GM23248 (cell line): Measurements from ENCODE around the gene SLC36A2. TPM values are rescaled to one million over a fixed set of nuclear protein-coding genes. Genes with fewer than 3 reads are reported as not detected.
A peak's percentile ranks its signal among the peaks of the same experiment; 100 is the strongest.

Experiments used
- DNase-seq: peaks from one replicate; pipeline ENCODE4 v3.0.0-alpha.2; 2015
- H2AFZ ChIP-seq: fragments of 200-600 bp; sonication (generic); 2 replicates; pipeline ENCODE4 v1.6.1; 2016; ENCODE audit warnings: antibody characterized with exemption
- H3F3A ChIP-seq: fragments of 200-600 bp; sonication (generic); 2 replicates; pipeline ENCODE4 v1.6.1; 2016; ENCODE audit warnings: mild to moderate bottlenecking, antibody characterized with exemption, mixed run types; ENCODE audit not compliant: insufficient read depth
- H3K27ac ChIP-seq: fragments of 200-600 bp; sonication (generic); 2 replicates; pipeline ENCODE4 v1.5.1; 2016; ENCODE audit warnings: mild to moderate bottlenecking
- H3K27me3 ChIP-seq: fragments of 200-600 bp; sonication (generic); replicated peaks from 2 replicates; pipeline ENCODE4 v1.6.1; 2016; ENCODE audit warnings: mild to moderate bottlenecking; ENCODE audit not compliant: insufficient read depth
- H3K36me3 ChIP-seq: fragments of 200-600 bp; sonication (generic); 2 replicates; pipeline ENCODE4 v1.6.1; 2016; ENCODE audit warnings: low read depth, mild to moderate bottlenecking
- H3K4me1 ChIP-seq: fragments of 200-600 bp; sonication (generic); 2 replicates; pipeline ENCODE4 v1.6.1; 2016; ENCODE audit warnings: mild to moderate bottlenecking; ENCODE audit not compliant: insufficient read depth
- H3K4me2 ChIP-seq: fragments of 200-600 bp; sonication (generic); one replicate; pipeline ENCODE4 v1.6.1; 2016; ENCODE audit warnings: mild to moderate bottlenecking; ENCODE audit not compliant: unreplicated experiment
- H3K4me3 ChIP-seq: fragments of 200-600 bp; sonication (generic); 2 replicates; pipeline ENCODE4 v1.5.1; 2016; ENCODE audit warnings: mild to moderate bottlenecking
- H3K79me2 ChIP-seq: fragments of 200-600 bp; sonication (generic); 2 replicates; pipeline ENCODE4 v1.6.1; 2016; ENCODE audit warnings: mild to moderate bottlenecking; ENCODE audit not compliant: insufficient read depth
- H3K9ac ChIP-seq: fragments of 200-600 bp; sonication (generic); 2 replicates; pipeline ENCODE4 v1.6.1; 2016; ENCODE audit warnings: mild to moderate bottlenecking
- H3K9me2 ChIP-seq: fragments of 200-600 bp; sonication (generic); 2 replicates; pipeline ENCODE4 v1.6.1; 2016; ENCODE audit warnings: mixed run types, mild to moderate bottlenecking, moderate library complexity; ENCODE audit not compliant: insufficient read depth
- H3K9me3 ChIP-seq: fragments of 200-600 bp; sonication (generic); one replicate; pipeline ENCODE4 v1.6.1; 2017; ENCODE audit warnings: low read depth
- H4K20me1 ChIP-seq: fragments of 200-600 bp; sonication (generic); 2 replicates; pipeline ENCODE4 v1.6.0; 2016; ENCODE audit not compliant: insufficient read depth
- EZH2 ChIP-seq: fragments of 200-600 bp; sonication (generic); IDR thresholded peaks from 2 replicates; pipeline ENCODE4 v1.6.1; 2018; ENCODE audit warnings: antibody characterized with exemption, mild to moderate bottlenecking; ENCODE audit not compliant: insufficient read depth, poor library complexity, severe bottlenecking
- EZH2phosphoT487 ChIP-seq: fragments of 200-600 bp; sonication (generic); IDR thresholded peaks from 2 replicates; pipeline ENCODE4 v1.6.1; 2018; ENCODE audit warnings: antibody characterized with exemption, moderate library complexity, mild to moderate bottlenecking, low read depth; ENCODE audit not compliant: insufficient read depth
- WGBS, 2 experiments: methylation state at CpG; one replicate each; pipeline ENCODE4 v1.1.6; 2015 to 2017; ENCODE audit warnings: low lambda C conversion rate in 2 of 2, low coverage in 1 of 2; ENCODE audit errors: missing lambda C conversion rate in 2 of 2; 5-methylcytosine and 5-hydroxymethylcytosine counted together
- in situ Hi-C: fragments of 300-500 bp; cut with MboI; formaldehyde crosslinking; loops from 2 replicates; pipeline ENCODE4 v1.15.0; 2020
- polyA plus RNA-seq: library from polyadenylated mRNA; unstranded; fragments of >200 nt; fragmentation: Nextera tagmentation; extraction: Ambion mirVana; gene quantifications from 2 replicates; pipeline ENCODE4 v1.2.1, GENCODE V29; 2016
- total RNA-seq: library from RNA; depleted of rRNA; stranded (reverse); fragments of >200 nt; shearing (Covaris generic); gene quantifications from 2 replicates; pipeline ENCODE4 v1.2.3, GENCODE V29; 2014

SLC36A2 gene
- total and polyA plus RNA-seq, 2 experiments from 2014 or later = not detected

GRCh38 chr5:151363673-151364072 is 16.3 kb upstream of the SLC36A2 start:
- no peak overlapping the region for H2AFZ ChIP-seq
- no peak overlapping the region for H3K4me2 ChIP-seq
- H3K4me1 ChIP-seq = no peaks in the 10 kb centered on the region
- H3K9me2 ChIP-seq = no peaks in the 10 kb centered on the region
- no peaks in the 10 kb centered on the region for H3K9me3 ChIP-seq
- TF ChIP-seq EZH2phosphoT487 (no peak), EZH2 (no peak)
- no peaks in the 10 kb centered on the region for H3K36me3 ChIP-seq
- no peaks in the 10 kb centered on the region; the same call in 1 of the 2 replicates for H3K27me3 ChIP-seq
- H3F3A ChIP-seq = no peaks in the 10 kb centered on the region
- no peak for DNase-seq
- no peak overlapping the region for H3K9ac ChIP-seq
- H3K79me2 ChIP-seq = no peaks in the 10 kb centered on the region
- H3K4me3 ChIP-seq = no peak overlapping the region
- H4K20me1 ChIP-seq = no peaks in the 10 kb centered on the region
- H3K27ac ChIP-seq = no peak overlapping the region
- in situ Hi-C loops = no loop called here

- DNase-seq = no peak
- Histone ChIP-seq H3F3A (no peaks in the 10 kb centered on the region), H3K9me2 (no peaks in the 10 kb centered on the region), H3K9me3 (no peaks in the 10 kb centered on the region), H3K9ac (no peak overlapping the region), H3K79me2 (no peaks in the 10 kb centered on the region), H4K20me1 (no peaks in the 10 kb centered on the region), H2AFZ (no peak overlapping the region), H3K4me2 (no peak overlapping the region), H3K27ac (no peak overlapping the region), H3K27me3 (no peaks in the 10 kb centered on the region; the same call in 1 of the 2 replicates), H3K4me3 (no peak overlapping the region), H3K4me1 (no peaks in the 10 kb centered on the region), H3K36me3 (no peaks in the 10 kb centered on the region)
- TF ChIP-seq EZH2 = no peak
- no peak for TF ChIP-seq EZH2phosphoT487
- WGBS, 2 experiments = 23% methylated on average over 3 of the region's 3 CpGs
- in situ Hi-C loops = no loop called here
Measured at GRCh38 chr5:151362970-151363369, 15.6 kb upstream of the SLC36A2 start.

GRCh38 chr5:151359391-151359790 is 12.0 kb upstream of the SLC36A2 start:
- H2AFZ ChIP-seq = no peak overlapping the region
- in situ Hi-C loops = no loop called here
- H3K4me1 ChIP-seq = no peaks in the 10 kb centered on the region
- 1 to 5% methylated on average over 2 of the region's 2 CpGs for whole genome bisulfite sequencing, 2 experiments
- H3K27ac ChIP-seq = no peak overlapping the region
- TF ChIP-seq EZH2 (no peak), EZH2phosphoT487 (no peak)
- DNase-seq = no peak
- H3K9me3 ChIP-seq = no peaks in the 10 kb centered on the region
- H3K9me2 ChIP-seq = no peaks in the 10 kb centered on the region
- H3K79me2 ChIP-seq = no peaks in the 10 kb centered on the region
- no peaks in the 10 kb centered on the region; the same call in 1 of the 2 replicates for H3K27me3 ChIP-seq
- H3K4me2 ChIP-seq = no peak overlapping the region
- no peaks in the 10 kb centered on the region for H4K20me1 ChIP-seq
- H3K9ac ChIP-seq = no peak overlapping the region
- no peaks in the 10 kb centered on the region for H3K36me3 ChIP-seq
- no peaks in the 10 kb centered on the region for H3F3A ChIP-seq
- no peak overlapping the region for H3K4me3 ChIP-seq

GRCh38 chr5:151357792-151358191 is 10.4 kb upstream of the SLC36A2 start:
- Histone ChIP-seq H3K4me3 (no peak overlapping the region), H4K20me1 (no peaks in the 10 kb centered on the region), H3K9ac (no peak overlapping the region), H3K9me2 (no peaks in the 10 kb centered on the region), H3F3A (no peaks in the 10 kb centered on the region), H3K36me3 (no peaks in the 10 kb centered on the region), H2AFZ (no peak overlapping the region), H3K4me1 (no peaks in the 10 kb centered on the region), H3K27ac (no peak overlapping the region), H3K27me3 (no peaks in the 10 kb centered on the region; the same call in 1 of the 2 replicates), H3K9me3 (no peaks in the 10 kb centered on the region), H3K4me2 (no peak overlapping the region), H3K79me2 (no peaks in the 10 kb centered on the region)
- TF ChIP-seq EZH2 = no peak
- TF ChIP-seq EZH2phosphoT487 = no peak
- peak; percentile 5 for DNase-seq
- in situ Hi-C loops = no loop called here
- 19 to 20% methylated on average over 2 of the region's 2 CpGs for WGBS, 2 experiments

GRCh38 chr5:151357097-151357496 is 9.7 kb upstream of the SLC36A2 start:
- Histone ChIP-seq H3K27me3 (no peaks in the 10 kb centered on the region; the same call in 1 of the 2 replicates), H3K4me2 (no peak overlapping the region), H3K9me3 (no peaks in the 10 kb centered on the region), H4K20me1 (no peaks in the 10 kb centered on the region), H3K4me3 (no peak overlapping the region), H3K9ac (no peak overlapping the region), H3F3A (no peaks in the 10 kb centered on the region), H3K36me3 (no peaks in the 10 kb centered on the region), H3K27ac (no peak overlapping the region), H3K9me2 (no peaks in the 10 kb centered on the region), H3K4me1 (no peaks in the 10 kb centered on the region), H2AFZ (no peak overlapping the region), H3K79me2 (no peaks in the 10 kb centered on the region)
- 41 to 56% methylated on average over 3 of the region's 3 CpGs for WGBS, 2 experiments
- TF ChIP-seq EZH2 (no peak), EZH2phosphoT487 (no peak)
- in situ Hi-C loops = no loop called here
- DNase-seq = no peak
